Esophagus muscularis mucosa (tissue), 4 donors: ENCODE results near the gene CHPT1. TPM values are rescaled to one million over a fixed set of nuclear protein-coding genes. Genes with fewer than 3 reads are reported as not detected.

ENCODE experiments used
- DNase-seq: peaks from one replicate; pipeline ENCODE4 v3.0.0-alpha.2; 2017; ENCODE audit errors: extremely low spot score
- H3K27ac ChIP-seq, 4 donors: fragments of 200-600 bp; sonication (generic); replicated peaks in 1 of 4; 1 replicate in 3 of 4; 2 replicates in 1 of 4; pipeline ENCODE4 v1.5.1; 2016 to 2019; ENCODE audit warnings: mild to moderate bottlenecking in 1 of 4
- H3K27me3 ChIP-seq, 4 donors: fragments of 200-600 bp; sonication (generic); one replicate each; pipeline versions ENCODE4 v1.5.1 to v1.6.0; 2016 to 2019
- H3K36me3 ChIP-seq, 4 donors: fragments of 200-600 bp; sonication (generic); one replicate each; pipeline ENCODE4 v1.5.1; 2016 to 2019
- H3K4me1 ChIP-seq, 4 donors: fragments of 200-600 bp; sonication (generic); one replicate each; pipeline ENCODE4 v1.5.1; 2016 to 2019
- H3K4me3 ChIP-seq, 4 donors: fragments of 200-600 bp; sonication (generic); 1 replicate in 2 of 4; 2 replicates in 2 of 4; pipeline ENCODE4 v1.5.1; 2016 to 2019; ENCODE audit warnings: mild to moderate bottlenecking in 4 of 4, moderate library complexity in 1 of 4
- H3K9me3 ChIP-seq, 4 donors: fragments of 200-600 bp; sonication (generic); 1 replicate in 3 of 4; 2 replicates in 1 of 4; pipeline ENCODE4 v1.5.1; 2016 to 2019
- CTCF ChIP-seq, 3 experiments: fragments of 200-600 bp in 2 of 3; fragments of 450-650 bp in 1 of 3; sonication (generic) in 2 of 3; IDR thresholded peaks; one replicate each; pipeline ENCODE4 v1.5.1; 2017 to 2019; ENCODE audit warnings: antibody characterized with exemption in 3 of 3, mild to moderate bottlenecking in 2 of 3, moderate library complexity in 1 of 3
- EP300 ChIP-seq: sonication (generic); formaldehyde crosslinking; IDR thresholded peaks from one replicate; pipeline ENCODE4 v1.6.1; 2017; ENCODE audit warnings: antibody characterized with exemption
- POLR2A ChIP-seq: fragments of 450-650 bp; IDR thresholded peaks from one replicate; pipeline ENCODE4 v1.6.1; 2017; ENCODE audit warnings: antibody characterized with exemption, moderate library complexity, mild to moderate bottlenecking, low read depth
- POLR2AphosphoS5 ChIP-seq, 2 donors: sonication (generic); formaldehyde crosslinking; IDR thresholded peaks; one replicate each; pipeline ENCODE4 v1.6.1; 2017; ENCODE audit warnings: antibody characterized with exemption in 2 of 2
- WGBS: methylation state at CpG from one replicate; pipeline ENCODE4 v1.1.5; 2018; 5-methylcytosine and 5-hydroxymethylcytosine counted together
- intact Hi-C: fragments of 100-400 bp; cut with DNase I; formaldehyde crosslinking; loops from one replicate; pipeline ENCODE4 v1.15.1; 2023
- total RNA-seq, 4 donors: library from RNA; depleted of rRNA; stranded (reverse); fragments of >200 nt; gene quantifications; one replicate each; pipeline versions ENCODE4 v1.1.0 to v1.2.1, GENCODE V29; 2016

The CHPT1 gene
- total RNA-seq, 4 donors from 2014 or later, result 57.5 to 180 (median 83.8) TPM

- no peaks in the 10 kb centered on the region for H3K27me3 ChIP-seq
- peaks cover 0 to 4% (median 0%) of the 10 kb centered on the region in 4 donors for H3K4me1 ChIP-seq
- no peaks in the 10 kb centered on the region for H3K9me3 ChIP-seq
- DNase-seq, result no peak
- TF ChIP-seq EP300 (no peak), POLR2AphosphoS5 (IDR thresholded peaks at IDR 0.05) (no peak), POLR2A (no peak), CTCF (IDR thresholded peaks at IDR 0.05) (no peak)
- intact Hi-C loops, result no loop called here
- 88% methylated on average over 3 of the region's 3 CpGs for WGBS
- H3K27ac ChIP-seq, result no peak overlapping the region
- H3K4me3 ChIP-seq, result no peak overlapping the region
- peaks cover 6 to 95% (median 70%) of the 10 kb centered on the region in 4 donors for H3K36me3 ChIP-seq
Observed at GRCh38 chr12:101745481-101745880, 48.0 kb downstream of the CHPT1 start.

- Histone ChIP-seq H3K4me3 (no peak overlapping the region), H3K4me1 (peaks cover 0 to 4% (median 0%) of the 10 kb centered on the region in 4 donors), H3K27me3 (no peaks in the 10 kb centered on the region), H3K36me3 (peaks cover 6 to 98% (median 74%) of the 10 kb centered on the region in 4 donors), H3K9me3 (no peaks in the 10 kb centered on the region), H3K27ac (no peak overlapping the region)
- DNase-seq, result no peak
- intact Hi-C loops, result no loop called here
- TF ChIP-seq POLR2A (no peak), EP300 (no peak), POLR2AphosphoS5 (IDR thresholded peaks at IDR 0.05) (no peak), CTCF (IDR thresholded peaks at IDR 0.05) (no peak)
- WGBS, result 79% methylated on average over 1 of the region's 1 CpG
Observed at GRCh38 chr12:101746196-101746595, 48.8 kb downstream of the CHPT1 start.

GRCh38 chr12:101746661-101747060 lies 49.2 kb downstream of the CHPT1 start:
- no peaks in the 10 kb centered on the region for H3K27me3 ChIP-seq
- intact Hi-C loops, result no loop called here
- H3K27ac ChIP-seq, result no peak overlapping the region
- peaks cover 6 to 98% (median 76%) of the 10 kb centered on the region in 4 donors for H3K36me3 ChIP-seq
- H3K9me3 ChIP-seq, result no peaks in the 10 kb centered on the region
- 69% methylated on average over 1 of the region's 1 CpG for WGBS
- TF ChIP-seq CTCF (IDR thresholded peaks at IDR 0.05), result no peak
- DNase-seq, result no peak
- peaks cover 0 to 4% (median 0%) of the 10 kb centered on the region in 4 donors for H3K4me1 ChIP-seq
- no peak overlapping the region for H3K4me3 ChIP-seq

- WGBS, result 85% methylated on average over 1 of the region's 1 CpG
- intact Hi-C loops, result no loop called here
- peaks cover 7 to 99% (median 80%) of the 10 kb centered on the region in 4 donors for H3K36me3 ChIP-seq
Observed at GRCh38 chr12:101747697-101748096, 50.3 kb downstream of the CHPT1 start.

More at GRCh38 chr12:101747697-101748096, 50.3 kb downstream of the CHPT1 start:
- no peak for DNase-seq
- no peak overlapping the region for H3K27ac ChIP-seq
- no peak overlapping the region for H3K4me3 ChIP-seq
- no peaks in the 10 kb centered on the region for H3K9me3 ChIP-seq
- H3K27me3 ChIP-seq, result no peaks in the 10 kb centered on the region
- TF ChIP-seq POLR2AphosphoS5 (IDR thresholded peaks at IDR 0.05) (no peak), EP300 (no peak), CTCF (IDR thresholded peaks at IDR 0.05) (no peak), POLR2A (no peak)
- H3K4me1 ChIP-seq, result peaks cover 0 to 3% (median 0%) of the 10 kb centered on the region in 4 donors
